Activated CD4-positive, alpha-beta T cell treated with anti-CD3 and anti-CD28 coated beads, Interleukin-2, amount 10 ng/mL, durations not matched to agents 7 days and 5 days (primary cell): ENCODE data around the gene MFAP1. TPM values are rescaled to one million over a fixed set of nuclear protein-coding genes. Genes with fewer than 3 reads are reported as not detected.
"Not testable (repeated sequence)": the region's sequence is repeated elsewhere in the genome, so short reads cannot be mapped to it uniquely, and the experiment has no call there.

Experiments used
- CTCF ChIA-PET: fragments of 350-600 bp; sonication (Branson Sonifier 250); formaldehyde crosslinking; loops from one replicate; lab custom pipeline; 2021; ENCODE audit warnings: antibody characterized with exemption; lab: Charles Lee
- POLR2A ChIA-PET: fragments of 350-600 bp; sonication (Branson Sonifier 250); formaldehyde crosslinking; loops from one replicate; lab custom pipeline; 2021; ENCODE audit warnings: antibody characterized with exemption; lab: Charles Lee
- DNase-seq: peaks from one replicate; pipeline ENCODE4 v3.0.0-alpha.2; 2020
- H3K27ac Mint-ChIP-seq: one replicate; pipeline ENCODE4 v1.8.0; 2021; ENCODE audit warnings: mild to moderate bottlenecking, moderate library complexity, mixed read lengths
- H3K27me3 Mint-ChIP-seq: one replicate; pipeline ENCODE4 v1.8.0; 2021; ENCODE audit warnings: mixed read lengths
- H3K36me3 Mint-ChIP-seq: one replicate; pipeline ENCODE4 v1.8.0; 2021; ENCODE audit warnings: low read depth, mixed read lengths
- H3K4me1 Mint-ChIP-seq: one replicate; pipeline ENCODE4 v1.8.0; 2021; ENCODE audit warnings: mixed read lengths
- H3K4me3 Mint-ChIP-seq: one replicate; pipeline ENCODE4 v1.8.0; 2021; ENCODE audit warnings: mild to moderate bottlenecking, moderate library complexity, mixed read lengths
- H3K9me3 Mint-ChIP-seq: one replicate; pipeline ENCODE4 v1.8.0; 2021; ENCODE audit warnings: mixed read lengths
- total RNA-seq, 2 experiments: library from RNA; stranded (reverse); gene quantifications; one replicate each; pipeline ENCODE4 v1.2.3, GENCODE V29; 2021

Gene MFAP1
- total RNA-seq, 2 experiments from 2014 or later, result 38.8 to 42.2 TPM

DNA sequence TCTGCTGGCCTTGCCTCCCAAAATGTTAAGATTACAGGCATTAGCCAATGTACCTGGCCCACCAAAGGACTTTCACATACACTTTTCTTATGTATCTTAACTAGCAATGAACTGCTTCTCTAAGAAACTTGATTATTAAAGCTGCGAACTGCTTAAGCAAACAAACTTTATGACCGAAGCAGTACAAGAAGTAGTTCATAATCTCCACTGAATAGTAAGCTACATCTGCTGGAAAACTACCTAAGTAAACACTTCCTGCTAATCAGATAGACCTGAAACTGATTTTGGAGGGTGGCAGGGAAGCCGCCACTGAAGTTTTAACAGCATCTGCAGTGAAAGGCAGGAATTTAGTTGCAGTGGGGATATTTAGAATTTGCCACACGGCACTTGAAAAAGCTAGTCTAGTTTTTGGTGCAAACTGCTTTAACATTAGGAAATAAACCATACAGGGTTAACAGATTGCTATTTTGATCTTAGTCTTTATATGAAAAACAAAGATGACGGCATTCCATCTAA is 16.0 kb downstream of the MFAP1 start:
- Mint-ChIP-seq H3K27me3 (no peaks in the 10 kb centered on the region), H3K27ac (no peak overlapping the region), H3K36me3 (peaks cover 66% of the 10 kb centered on the region), H3K4me1 (peaks cover 12% of the 10 kb centered on the region), H3K4me3 (no peak overlapping the region), H3K9me3 (no peaks in the 10 kb centered on the region)
- DNase-seq, result no peak
- ChIA-PET POLR2A (no interaction called here), CTCF (no interaction called here)

DNA sequence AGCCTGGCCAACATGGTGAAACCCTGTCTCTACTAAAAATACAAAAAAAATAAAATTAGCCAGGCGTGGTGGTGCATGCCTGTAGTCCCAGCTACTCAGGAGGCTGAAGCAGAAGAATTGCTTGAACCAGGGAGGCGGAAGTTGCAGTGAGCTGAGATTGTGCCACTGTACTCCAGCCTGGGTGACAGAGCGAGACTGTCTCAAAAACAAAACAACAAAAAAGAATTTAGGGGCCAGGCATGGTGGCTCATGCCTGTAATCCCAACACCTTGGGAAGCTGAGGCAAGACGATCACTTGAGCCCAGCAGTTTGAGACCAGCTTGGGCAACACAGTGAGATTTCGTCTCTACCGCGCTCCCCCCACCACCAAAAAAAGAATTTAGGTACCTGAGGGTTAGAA is 21.8 kb downstream of the MFAP1 start:
- DNase-seq, H3K27ac Mint-ChIP-seq, H3K9me3 Mint-ChIP-seq, POLR2A ChIA-PET, H3K4me3 Mint-ChIP-seq, H3K27me3 Mint-ChIP-seq: not testable (repeated sequence)
- H3K36me3 Mint-ChIP-seq, result peaks cover 66% of the 10 kb centered on the region
- CTCF ChIA-PET, result interaction anchor here (1.3 kb wide), 1 partner anchor 19 kb away, joined by 3 read pairs; no protein-coding TSS in a partner anchor
- peaks cover 37% of the 10 kb centered on the region for H3K4me1 Mint-ChIP-seq

DNA sequence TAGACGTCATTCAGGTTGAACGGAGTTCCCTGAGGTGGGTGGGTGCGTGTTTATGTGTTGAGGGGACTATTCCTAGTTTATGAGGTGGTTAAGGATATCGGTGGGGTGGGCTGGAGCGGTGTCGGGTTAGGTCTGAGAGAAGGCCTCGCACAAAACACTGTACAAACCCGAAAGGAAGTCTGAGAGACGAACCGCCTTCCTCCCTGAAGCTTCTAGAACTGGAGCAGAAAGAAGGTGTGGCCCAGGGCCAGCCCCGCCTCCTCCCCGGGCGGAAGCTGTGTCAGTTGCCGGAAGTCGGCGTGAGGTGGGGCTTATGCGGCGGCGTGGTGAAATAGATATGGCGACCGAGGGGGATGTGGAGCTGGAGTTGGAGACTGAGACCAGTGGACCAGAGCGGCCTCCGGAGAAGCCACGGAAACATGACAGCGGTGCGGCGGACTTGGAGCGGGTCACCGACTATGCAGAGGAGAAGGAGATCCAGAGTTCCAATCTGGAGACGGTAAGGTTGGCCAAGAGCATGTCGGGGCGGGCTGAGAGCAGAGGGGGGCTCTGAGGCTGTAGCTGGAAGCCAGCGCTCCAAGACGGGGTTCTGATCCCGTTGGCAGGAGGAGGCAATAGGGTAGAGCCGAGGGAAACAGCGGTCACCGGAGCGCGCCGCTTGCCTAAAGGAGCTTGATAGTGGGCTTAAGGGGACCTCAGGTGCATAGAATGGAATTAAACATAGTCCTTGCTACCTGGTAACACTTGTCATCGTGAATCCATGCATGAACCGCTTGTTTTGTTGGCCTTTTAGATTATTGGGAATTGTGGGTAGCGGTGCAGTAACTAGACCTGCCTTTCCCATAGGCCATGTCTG is 24.0 kb downstream of the MFAP1 start, which contains the start of gene HYPK:
TSS of gene HYPK (plus strand) at position 314 of the 856 bp plus-strand sequence. CDS start at position 338, 24 bp downstream.
- CTCF ChIA-PET, result interaction anchor here (0.9 to 1.1 kb wide), 5 partner anchors 9 to 30 kb away, joined by 3 to 6 read pairs (median 4); no protein-coding TSS in a partner anchor
- Mint-ChIP-seq H3K36me3 (peaks cover 67% of the 10 kb centered on the region), H3K4me1 (peaks cover 52% of the 10 kb centered on the region)

DNA sequence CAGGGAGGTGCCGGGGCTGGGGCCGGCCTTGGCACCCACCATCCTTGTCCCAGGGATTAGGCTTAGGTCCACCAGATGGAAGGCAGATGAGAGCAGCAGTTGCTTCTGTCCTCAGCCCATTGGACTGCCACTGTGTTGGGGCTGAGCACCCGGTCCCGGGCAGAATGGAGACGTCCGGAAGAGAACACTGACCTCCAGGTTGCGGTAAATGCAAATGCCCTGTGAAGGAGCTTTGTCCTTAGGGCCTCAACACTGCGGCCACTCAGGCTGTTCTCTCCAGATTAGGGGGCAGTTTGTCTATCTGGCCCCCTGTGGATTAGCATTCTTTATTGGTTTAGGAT is 24.6 kb downstream of the MFAP1 start, which contains the start of gene SERINC4:
TSS of gene SERINC4 (minus strand) at position 276 of the 341 bp plus-strand sequence. CDS start at position 42, 234 bp downstream.
- CTCF ChIA-PET, result interaction anchor here (0.9 to 1.0 kb wide), 4 partner anchors 9 to 30 kb away, joined by 3 to 6 read pairs (median 4); no protein-coding TSS in a partner anchor
- H3K4me3 Mint-ChIP-seq, result peak within 1 kb of the TSS; percentile 99
- peak within 1 kb of the TSS; percentile 97 for H3K27ac Mint-ChIP-seq
- no peaks in the 10 kb centered on the region for H3K27me3 Mint-ChIP-seq
- POLR2A ChIA-PET, result interaction anchor here (1.4 to 1.9 kb wide), 2 partner anchors 25 to 28 kb away, joined by 3 to 5 read pairs; partner anchors contain the start of gene MFAP1
- H3K9me3 Mint-ChIP-seq, result no peaks in the 10 kb centered on the region
- no peak for DNase-seq
- H3K36me3 Mint-ChIP-seq, result peaks cover 71% of the 10 kb centered on the region
- H3K4me1 Mint-ChIP-seq, result peaks cover 58% of the 10 kb centered on the region

More for the DNA sequence above, 24.0 kb downstream of the MFAP1 start, which contains the start of gene HYPK:
- DNase-seq, result peak; percentile 94
- Mint-ChIP-seq H3K4me3 (peak within 1 kb of the TSS; percentile 99), H3K27ac (peak within 1 kb of the TSS; percentile 97), H3K9me3 (no peaks in the 10 kb centered on the region), H3K27me3 (no peaks in the 10 kb centered on the region)
- POLR2A ChIA-PET, result interaction anchor here (1.0 to 1.9 kb wide), 3 partner anchors 24 to 28 kb away, joined by 3 to 5 read pairs (median 3); partner anchors contain the start of genes ELL3 and MFAP1

DNA sequence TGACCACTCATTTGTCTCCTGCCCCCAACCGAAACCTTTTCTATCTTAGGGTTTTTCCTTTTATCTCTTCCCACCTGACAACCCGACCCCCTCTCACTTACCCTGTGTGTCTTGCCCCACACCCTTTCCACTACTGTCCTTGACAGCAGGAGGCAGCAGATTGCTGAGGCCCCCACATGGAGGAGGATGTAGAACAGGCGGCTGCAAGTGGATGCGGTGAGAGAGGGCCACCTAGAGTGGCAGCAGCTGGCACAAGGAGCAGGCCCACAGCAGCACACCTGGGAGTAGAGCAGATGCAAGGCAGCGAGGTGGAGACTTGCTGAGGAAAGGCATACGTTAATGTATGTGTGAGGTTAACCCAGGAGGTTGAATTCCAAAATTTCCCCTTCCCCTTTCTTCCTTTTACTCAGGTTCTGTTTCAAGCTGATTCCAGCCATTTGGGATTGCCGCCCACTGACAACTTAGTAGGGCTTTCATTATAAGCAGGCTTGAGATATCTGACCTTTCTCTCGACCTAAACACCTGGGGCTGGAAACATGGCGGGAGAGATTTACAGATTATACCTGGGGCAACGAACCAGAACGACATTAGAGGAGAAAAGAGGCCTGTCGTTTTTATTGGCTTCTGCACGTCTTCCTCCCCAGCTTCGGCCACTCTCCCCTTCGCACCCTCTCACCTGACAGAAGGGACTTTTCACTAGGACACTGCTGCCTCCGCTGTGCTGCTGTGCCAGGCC is 25.1 kb downstream of the MFAP1 start:
- no peaks in the 10 kb centered on the region for H3K9me3 Mint-ChIP-seq
- DNase-seq, result no peak
- CTCF ChIA-PET, result interaction anchor here (1.0 kb wide), 1 partner anchor 9 kb away, joined by 3 read pairs; no protein-coding TSS in a partner anchor
- peaks cover 63% of the 10 kb centered on the region for H3K4me1 Mint-ChIP-seq
- H3K36me3 Mint-ChIP-seq, result peaks cover 71% of the 10 kb centered on the region
- H3K27ac Mint-ChIP-seq, result peak overlapping the region; percentile 97
- no peak overlapping the region for H3K4me3 Mint-ChIP-seq
- POLR2A ChIA-PET, result interaction anchor here (1.9 kb wide), 1 partner anchor 25 kb away, joined by 5 read pairs; the partner anchor contains the start of gene MFAP1
- H3K27me3 Mint-ChIP-seq, result no peaks in the 10 kb centered on the region

DNA sequence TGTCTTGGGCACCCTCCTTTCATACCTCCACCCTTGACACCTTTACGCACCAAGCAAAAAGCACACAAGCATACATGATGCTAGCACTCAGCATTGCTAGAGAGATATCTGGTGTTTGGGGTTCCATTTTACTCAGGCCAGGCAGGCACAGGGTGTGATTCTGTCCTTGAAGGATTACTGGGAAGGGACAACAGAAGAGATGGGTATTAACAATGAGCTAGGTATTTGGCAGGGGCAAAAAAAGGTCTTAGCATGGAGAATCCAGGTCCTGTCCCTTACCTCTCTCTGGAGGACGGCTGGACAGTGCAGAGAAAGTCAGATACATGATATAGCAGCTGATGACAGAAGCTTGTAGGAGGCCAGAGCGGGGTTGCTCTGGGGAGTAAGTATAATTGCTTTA is 27.9 kb downstream of the MFAP1 start:
- no peaks in the 10 kb centered on the region for H3K9me3 Mint-ChIP-seq
- CTCF ChIA-PET, result interaction anchor here (0.6 to 1.4 kb wide), 4 partner anchors 16 to 1088 kb away, joined by 3 to 4 read pairs (median 3); partner anchors contain the start of genes TUBGCP4 and ZSCAN29
- H3K27me3 Mint-ChIP-seq, result no peaks in the 10 kb centered on the region
- peaks cover 75% of the 10 kb centered on the region for H3K4me1 Mint-ChIP-seq
- H3K4me3 Mint-ChIP-seq, result no peak overlapping the region
- POLR2A ChIA-PET, result interaction anchor here (0.6 kb wide), 2 partner anchors 881 to 1297 kb away, joined by 3 read pairs; no protein-coding TSS in a partner anchor
- H3K27ac Mint-ChIP-seq, result no peak overlapping the region
- H3K36me3 Mint-ChIP-seq, result peaks cover 84% of the 10 kb centered on the region
- no peak for DNase-seq

GRCh38 chr15:43795997-43796396 is 28.5 kb downstream of the MFAP1 start:
- Mint-ChIP-seq H3K36me3 (peaks cover 78% of the 10 kb centered on the region), H3K27me3 (no peaks in the 10 kb centered on the region), H3K9me3 (no peaks in the 10 kb centered on the region), H3K27ac (peak overlapping the region; percentile 42), H3K4me1 (peaks cover 72% of the 10 kb centered on the region), H3K4me3 (no peak overlapping the region)
- no peak for DNase-seq
- POLR2A ChIA-PET, result interaction anchor here (0.6 kb wide), 1 partner anchor 881 kb away, joined by 3 read pairs; no protein-coding TSS in a partner anchor
- CTCF ChIA-PET, result interaction anchor here (0.6 to 1.8 kb wide), 3 partner anchors 9 to 1290 kb away, joined by 4 to 6 read pairs (median 5); no protein-coding TSS in a partner anchor

DNA sequence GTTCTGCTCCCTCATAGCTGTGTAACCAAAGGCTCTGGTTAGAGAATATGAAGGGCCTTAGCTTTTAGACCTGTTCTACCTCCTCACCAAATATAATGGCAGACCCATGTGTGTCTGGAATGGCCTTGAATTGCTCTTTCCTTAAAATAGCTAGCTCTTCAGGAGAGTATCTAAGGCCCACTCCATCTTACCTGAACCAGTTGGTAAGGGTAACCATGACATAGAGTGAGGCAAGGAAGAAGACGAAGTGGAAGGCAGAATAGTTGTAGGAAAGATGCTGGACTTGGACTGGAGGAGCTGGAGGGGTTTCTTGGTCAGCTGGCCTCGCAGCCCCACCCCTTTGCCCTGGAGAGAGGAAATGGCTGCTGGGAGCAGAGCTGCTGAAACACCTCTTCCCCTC is 29.3 kb downstream of the MFAP1 start:
- Mint-ChIP-seq H3K36me3 (peaks cover 71% of the 10 kb centered on the region), H3K27ac (no peak overlapping the region), H3K4me1 (peaks cover 67% of the 10 kb centered on the region), H3K27me3 (no peaks in the 10 kb centered on the region), H3K9me3 (no peaks in the 10 kb centered on the region), H3K4me3 (no peak overlapping the region)
- no peak for DNase-seq
- POLR2A ChIA-PET, result interaction anchor here (0.9 kb wide), 1 partner anchor 29 kb away, joined by 3 read pairs; the partner anchor contains the start of gene MFAP1
- CTCF ChIA-PET, result interaction anchor here (0.6 to 1.8 kb wide), 4 partner anchors 10 to 1289 kb away, joined by 3 to 6 read pairs (median 4); partner anchors contain the start of gene ELL3

DNA sequence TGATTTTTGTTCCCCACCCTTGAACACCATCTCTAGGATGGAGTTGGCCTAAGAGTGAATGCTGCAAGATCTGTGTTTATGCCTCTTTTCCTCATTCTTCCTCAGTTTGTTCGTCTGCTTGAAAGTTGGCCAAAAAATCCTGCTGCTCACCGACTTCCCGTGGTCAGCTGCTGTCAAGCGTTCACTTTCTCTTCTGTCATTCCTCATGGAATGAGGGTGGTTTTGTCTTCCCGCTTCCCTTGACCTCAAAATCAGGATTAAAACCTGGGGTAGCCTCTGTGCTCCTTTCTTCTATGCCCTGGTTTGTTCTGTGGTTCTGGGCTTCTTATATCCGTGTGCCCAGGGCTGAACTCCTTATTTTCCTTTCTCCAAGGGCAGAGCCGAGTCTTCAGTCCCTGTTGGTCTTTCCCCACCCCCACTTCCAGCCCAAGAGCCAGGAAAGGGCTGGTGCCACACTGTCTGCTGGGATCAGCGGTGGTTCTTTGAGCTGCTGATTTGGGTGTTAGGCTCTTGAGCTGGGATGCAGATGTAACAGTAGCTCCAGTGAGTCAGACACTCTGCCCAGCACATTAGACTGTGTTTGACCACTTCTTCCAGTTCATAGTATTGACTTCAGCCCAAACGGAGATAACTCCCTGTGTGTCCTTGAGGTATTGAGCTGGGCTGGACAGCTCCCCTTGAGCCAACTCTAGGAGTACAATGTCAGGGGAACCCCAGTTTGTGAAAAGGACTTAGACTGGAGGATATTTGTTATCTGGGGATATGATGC is 30.0 kb downstream of the MFAP1 start:
- Mint-ChIP-seq H3K27me3 (no peaks in the 10 kb centered on the region), H3K9me3 (no peaks in the 10 kb centered on the region), H3K36me3 (peaks cover 64% of the 10 kb centered on the region), H3K27ac (peak overlapping the region; percentile 98), H3K4me1 (peaks cover 59% of the 10 kb centered on the region), H3K4me3 (peak overlapping the region; percentile 93)
- ChIA-PET CTCF (interaction anchor here (0.9 to 1.8 kb wide), 4 partner anchors 10 to 49 kb away, joined by 3 to 6 read pairs (median 3); partner anchors contain the start of gene ELL3), POLR2A (interaction anchor here (0.9 kb wide), 1 partner anchor 30 kb away, joined by 3 read pairs; the partner anchor contains the start of gene MFAP1)
- no peak for DNase-seq

- ChIA-PET CTCF (interaction anchor here (1.0 kb wide), 2 partner anchors 11 to 17 kb away, joined by 3 read pairs; partner anchors contain the start of gene ELL3), POLR2A (interaction anchor here (0.8 to 1.2 kb wide), 2 partner anchors 31 to 34 kb away, joined by 3 read pairs; partner anchors contain the start of gene MFAP1)
- Mint-ChIP-seq H3K27me3 (no peaks in the 10 kb centered on the region), H3K36me3 (peaks cover 57% of the 10 kb centered on the region), H3K27ac (peak overlapping the region; percentile 98), H3K4me1 (peaks cover 53% of the 10 kb centered on the region), H3K9me3 (no peaks in the 10 kb centered on the region), H3K4me3 (peak overlapping the region; percentile 93)
- no peak for DNase-seq
These were observed 30.8 kb downstream of the MFAP1 start for GRCh38 chr15:43793647-43794046.
